Fibroblast of skin of right biceps (primary cell): Measurements from ENCODE around the gene TBX1.

Experiments
- DNase-seq: peaks from one replicate; pipeline ENCODE4 v3.0.0-alpha.2; 2013

The TBX1 gene

DNA sequence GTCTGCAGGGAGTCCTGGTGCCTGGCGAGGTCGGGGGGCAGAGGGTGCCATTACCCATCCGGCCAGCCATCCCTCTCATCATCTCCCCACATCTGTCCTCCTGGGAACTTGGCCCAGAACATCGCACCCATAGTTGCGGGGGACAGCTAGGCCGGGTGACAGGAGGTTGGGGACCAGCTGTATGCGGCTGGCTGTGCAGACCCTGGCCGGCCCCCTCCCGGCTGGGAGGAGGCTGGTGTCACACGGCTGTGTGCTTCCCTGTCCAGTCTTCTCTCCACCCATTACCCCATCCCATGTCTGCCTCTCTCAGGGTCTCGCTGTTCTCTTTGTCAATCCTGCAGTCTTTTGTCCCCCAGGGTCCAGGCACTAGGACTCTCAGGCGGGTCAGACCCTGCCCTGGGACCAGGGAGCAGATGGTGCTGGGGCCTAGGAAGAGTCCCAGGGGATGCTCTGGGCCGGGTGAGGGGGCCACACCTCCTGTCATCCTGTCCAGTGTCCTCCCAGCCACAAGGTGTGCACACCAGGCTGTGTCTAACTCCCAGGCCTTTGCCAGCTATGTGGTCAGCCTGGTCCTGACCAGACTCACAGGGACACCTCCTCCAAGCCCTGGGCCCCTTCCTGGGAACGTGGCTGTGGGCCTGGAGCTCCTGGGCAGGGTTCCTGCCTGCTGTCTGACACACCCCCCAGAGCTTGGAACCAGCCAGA is 6.4 kb upstream of the TBX1 start:
- no peak for DNase-seq

DNA sequence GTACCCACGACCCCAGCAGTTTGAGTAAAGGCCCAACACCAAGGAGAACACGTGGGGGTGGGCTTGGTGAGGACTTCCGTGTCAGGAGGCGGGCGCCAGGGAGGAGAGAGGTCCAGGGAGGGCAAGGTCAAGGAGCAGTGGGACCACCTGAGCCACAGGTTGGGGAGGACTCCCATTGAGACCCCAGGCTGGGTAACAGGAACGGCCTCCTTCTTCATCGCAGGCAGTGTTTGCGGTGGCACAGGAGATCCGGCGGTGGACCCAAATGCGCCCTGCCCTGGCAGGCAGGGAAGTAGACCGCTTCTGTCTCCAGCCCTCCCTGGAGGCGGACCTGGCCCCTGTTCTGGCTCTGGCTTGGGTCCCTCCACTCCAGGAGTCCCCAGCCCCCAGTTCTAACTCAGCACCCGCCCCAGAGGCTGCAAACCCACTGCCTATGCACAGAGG is 5.9 kb upstream of the TBX1 start:
- DNase-seq: no peak

DNA sequence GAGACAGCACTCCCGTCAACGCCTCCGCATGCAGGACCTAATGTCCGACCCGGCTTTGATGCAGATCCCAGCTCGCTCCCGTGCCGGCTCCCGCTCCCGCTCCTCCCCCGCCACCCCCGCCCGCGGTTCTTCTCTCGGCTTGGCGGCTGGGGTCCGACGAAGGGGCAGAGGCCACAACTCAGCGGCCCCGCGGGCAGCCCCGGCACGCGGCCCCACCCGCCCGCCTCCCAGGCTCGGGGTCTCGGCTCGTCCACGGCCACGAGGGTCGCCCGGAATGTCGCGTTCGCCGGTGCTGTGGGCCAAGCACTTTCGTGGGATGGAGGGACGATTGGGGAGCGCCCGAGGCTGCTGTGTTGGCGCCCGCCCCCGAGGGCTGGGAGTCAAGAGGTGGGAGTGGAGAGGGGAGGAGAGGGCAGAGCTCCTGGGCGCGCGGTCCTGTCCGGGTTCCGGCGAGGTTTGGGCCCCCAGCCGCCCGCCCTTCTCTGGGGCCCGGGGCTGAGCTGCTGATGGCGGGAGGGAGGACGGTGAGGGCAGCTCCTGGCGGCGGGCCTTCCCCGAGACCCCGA is 5.3 kb upstream of the TBX1 start:
- DNase-seq: no peak

DNA sequence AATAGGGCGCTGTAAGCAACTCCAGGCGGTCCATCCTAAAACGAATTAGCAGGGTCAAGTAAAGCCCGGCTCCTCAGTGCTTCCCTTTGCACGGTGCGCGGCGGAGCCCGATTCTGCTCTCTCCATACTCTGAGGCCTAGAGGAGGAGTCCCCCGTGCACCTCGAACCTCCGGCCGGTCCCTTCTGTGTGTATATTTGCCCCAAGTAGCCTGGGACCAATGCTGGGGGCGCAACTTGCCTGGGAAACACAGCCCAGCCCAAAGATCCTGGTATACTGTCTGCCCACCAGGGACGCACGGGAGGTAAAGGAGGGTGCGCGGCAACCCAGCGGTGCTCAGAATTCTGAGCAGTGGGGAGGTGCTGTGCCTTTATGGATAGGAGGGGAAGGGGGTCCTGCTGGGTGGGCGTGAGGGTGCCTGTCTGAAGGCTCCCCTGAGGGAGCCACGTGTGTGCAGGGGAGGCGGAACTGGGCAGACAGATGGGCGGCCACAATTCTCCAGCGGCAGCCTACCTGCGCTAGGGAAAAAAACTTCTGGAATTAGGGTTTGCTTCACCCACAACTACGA is 4.8 kb upstream of the TBX1 start:
- no peak for DNase-seq

DNA sequence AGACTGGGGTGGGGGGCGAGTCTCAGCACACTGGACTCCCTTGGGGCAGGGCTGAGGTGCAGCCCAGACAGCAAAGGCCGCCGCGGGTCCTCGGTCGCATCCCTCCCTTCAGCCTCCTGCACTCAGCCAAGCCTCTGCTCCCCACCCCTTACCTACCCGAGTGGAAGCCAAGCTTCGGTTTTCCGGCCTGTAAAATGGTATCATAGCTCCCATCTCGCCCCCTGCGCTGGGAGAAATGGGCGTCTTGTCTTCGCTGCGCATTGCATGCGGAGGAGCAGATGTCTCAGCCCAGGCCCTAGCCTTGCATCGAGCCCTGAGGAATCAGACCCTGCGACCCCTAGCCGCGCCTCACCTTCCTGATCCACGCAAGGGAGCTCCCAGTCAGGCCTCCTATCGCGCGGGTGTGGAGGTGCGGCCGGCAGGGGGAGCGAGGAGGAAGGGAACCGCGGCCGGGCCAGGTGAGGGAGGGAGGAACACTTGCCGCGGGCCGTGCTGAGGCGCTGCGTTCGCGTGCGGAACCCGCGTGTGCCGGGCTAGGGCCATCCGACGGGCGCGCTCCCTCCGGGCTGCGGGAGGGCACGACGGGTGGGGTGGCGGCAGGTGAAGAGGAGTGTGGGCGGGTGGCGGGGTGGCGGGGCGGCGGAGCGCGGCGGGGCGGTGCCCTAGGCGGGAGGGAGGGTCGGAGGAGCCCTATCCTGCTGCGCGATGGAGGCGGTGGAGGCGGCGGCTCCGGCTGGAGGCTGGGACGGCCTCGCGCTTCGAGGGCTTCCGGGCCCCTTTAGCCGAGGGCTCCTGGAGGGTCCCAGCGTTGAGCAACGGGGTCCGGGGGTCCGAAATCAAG is 4.1 kb upstream of the TBX1 start:
- DNase-seq: no peak

DNA sequence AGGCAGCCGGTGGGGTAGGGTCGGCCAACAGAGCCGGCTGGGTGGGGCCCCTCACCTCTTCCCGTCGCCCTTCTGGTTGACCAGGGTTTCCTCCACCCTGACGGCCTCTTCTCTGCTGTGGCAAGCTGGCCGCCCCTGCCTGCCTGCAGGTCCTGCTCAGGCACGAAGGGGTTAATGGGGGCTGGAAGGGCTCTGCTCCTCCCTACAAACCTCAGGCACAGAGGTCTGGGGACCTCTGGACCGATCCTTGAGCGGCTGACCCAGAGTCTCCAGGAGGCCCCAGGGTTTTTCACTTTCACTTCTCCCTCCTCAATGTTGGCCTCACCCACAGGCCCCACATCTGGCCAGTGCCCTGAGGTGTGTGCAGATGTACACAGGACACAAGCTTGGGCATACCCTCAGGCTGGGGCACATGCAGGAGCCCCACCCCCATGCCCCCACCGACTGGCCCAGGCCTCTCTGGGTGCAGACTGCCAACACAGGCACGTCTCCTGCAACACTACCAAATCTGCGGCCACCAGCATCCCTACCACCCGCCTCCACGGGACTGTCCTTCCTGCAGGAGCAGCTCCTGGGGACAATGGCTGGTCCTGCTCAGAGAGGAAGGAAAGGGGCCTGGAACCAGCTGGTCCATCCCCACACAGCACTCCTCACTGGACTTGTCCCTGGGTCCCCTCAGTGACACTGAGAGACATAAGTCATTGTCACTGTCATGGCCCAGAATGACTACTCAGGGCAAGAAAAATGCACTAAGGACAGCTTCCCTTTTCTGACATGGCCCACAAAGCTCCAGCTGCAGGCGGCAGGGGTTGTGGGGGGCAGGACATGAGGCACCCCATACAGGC is 3.2 kb upstream of the TBX1 start:
- DNase-seq: no peak

DNA sequence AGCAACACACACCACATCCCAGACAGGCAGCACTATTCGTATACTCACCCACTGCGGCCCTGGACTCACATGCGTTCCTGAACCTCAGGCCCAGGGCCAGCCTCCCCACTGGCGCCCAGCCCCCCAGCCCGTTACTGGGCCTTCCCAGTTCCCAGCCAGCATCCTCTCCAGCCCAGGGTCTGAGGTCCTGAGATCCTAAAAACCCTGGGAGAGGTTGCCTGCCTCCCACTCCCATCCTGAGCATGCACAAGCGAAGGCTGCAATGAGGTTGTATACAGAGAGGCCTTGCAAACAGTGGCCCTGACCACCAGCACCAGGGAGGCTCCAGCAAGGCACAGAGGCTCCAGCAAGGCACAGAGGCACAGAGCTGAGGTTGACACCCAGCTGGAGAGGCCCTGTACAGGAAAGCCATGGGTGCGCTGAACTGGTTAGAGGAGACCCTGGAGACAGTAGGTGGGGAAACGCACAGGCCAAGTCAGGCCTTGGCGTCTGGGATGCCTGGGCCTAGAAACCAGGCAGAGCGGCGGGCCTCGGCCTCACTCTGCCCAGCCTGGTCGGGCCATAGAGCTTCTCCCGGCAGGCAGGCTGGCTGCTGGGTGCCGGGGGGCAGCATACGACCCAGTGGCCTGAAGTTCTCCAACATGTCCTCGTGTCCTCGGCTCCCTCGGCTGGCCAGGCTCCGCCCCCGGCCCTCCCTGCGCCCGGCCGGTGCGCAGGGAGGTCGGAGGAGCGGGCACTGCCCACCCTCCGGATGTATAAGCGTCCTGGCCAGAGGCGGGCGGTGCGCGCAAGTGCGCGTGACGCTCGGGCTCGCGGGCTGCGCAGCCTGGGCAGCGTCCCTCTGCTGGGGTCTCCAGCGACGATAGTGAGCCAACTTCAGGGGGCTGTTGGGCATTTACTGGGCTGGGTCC is 2.3 kb upstream of the TBX1 start:
- no peak for DNase-seq

DNA sequence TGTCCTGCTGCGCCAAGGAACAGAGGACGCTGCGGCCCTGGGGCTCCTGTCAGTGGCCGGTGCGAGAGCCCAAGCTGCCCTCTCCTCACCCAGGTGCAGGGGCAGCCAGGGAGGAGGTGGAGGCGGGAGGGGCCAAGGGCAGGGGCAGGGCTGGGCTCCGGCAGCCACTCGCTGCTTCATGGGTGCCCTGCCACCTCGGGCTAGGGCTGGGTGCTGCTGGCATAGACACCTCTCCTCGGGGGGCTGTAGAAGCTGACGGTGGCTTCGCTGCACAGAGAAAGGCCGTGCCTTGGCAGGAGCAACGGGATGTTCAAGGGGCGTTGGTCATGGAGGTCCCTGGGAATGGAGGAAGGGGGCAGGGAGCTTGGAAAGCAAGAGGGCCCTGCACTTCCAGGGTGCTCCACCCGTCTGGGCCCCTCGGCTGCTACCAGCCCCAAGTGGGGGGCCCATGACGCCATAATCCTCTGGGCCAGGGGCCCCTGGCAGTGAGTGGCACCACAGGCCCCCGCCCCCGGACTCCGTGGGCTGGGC is 1.6 kb upstream of the TBX1 start:
- no peak for DNase-seq

DNA sequence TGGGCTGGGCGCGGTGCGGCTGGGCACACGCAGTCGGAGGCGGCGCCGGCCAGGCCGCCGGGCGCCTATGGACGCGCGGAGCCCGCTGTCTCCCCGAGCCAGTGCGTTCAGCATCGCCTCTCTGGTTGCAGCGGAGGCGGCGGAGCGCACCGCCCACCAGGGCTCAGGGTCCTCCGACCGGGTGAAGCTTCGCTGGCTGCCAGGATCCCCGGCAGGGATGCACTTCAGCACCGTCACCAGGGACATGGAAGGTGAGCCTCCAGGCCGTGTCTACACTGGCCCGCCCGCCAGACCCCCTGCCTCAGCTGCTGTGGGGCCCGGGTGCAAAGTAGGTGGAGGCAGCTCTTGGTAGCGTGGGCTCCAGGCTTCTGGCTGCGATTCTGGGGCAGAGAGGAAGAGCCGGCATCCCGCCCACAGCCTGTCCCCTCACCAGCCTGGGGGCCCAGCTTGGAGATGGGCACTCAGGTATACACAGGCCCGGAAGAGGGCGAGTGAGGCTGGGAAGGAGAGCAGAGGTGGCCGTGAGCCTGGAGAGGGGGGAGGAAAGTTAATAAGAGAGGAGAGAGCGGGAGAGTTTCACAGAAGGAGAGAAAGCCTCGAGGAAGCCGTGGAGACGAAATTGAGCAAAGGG is 1.0 kb upstream of the TBX1 start:
- no peak for DNase-seq

DNA sequence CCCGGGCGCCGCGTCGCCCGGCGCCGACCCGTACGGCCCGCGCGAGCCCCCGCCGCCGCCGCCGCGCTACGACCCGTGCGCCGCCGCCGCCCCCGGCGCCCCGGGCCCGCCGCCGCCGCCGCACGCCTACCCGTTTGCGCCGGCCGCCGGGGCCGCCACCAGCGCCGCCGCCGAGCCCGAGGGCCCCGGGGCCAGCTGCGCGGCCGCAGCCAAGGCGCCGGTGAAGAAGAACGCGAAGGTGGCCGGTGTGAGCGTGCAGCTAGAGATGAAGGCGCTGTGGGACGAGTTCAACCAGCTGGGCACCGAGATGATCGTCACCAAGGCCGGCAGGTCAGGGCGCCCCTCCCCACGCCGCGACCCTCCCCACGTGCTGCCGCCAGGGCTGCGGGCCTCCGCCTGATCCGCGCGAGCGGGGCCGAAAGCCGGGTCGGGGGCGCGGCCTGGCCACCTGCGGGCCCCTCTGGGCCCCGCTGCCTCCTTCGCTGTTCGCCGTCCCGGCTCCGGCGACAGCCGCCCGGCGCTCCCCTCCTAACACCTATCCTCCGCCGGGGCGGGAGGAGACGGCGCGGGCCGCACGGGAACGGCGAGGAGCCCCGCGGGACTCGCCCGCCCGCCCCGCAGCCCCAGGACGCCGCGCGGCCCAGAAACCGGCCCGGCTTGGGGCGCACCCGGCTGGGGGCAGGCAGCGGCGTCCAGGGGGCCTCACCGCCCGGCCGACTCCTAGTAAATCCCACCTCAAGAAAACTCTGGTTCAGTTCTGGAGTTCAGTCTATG is 560 bp downstream of the TBX1 start:
- DNase-seq: no peak

DNA sequence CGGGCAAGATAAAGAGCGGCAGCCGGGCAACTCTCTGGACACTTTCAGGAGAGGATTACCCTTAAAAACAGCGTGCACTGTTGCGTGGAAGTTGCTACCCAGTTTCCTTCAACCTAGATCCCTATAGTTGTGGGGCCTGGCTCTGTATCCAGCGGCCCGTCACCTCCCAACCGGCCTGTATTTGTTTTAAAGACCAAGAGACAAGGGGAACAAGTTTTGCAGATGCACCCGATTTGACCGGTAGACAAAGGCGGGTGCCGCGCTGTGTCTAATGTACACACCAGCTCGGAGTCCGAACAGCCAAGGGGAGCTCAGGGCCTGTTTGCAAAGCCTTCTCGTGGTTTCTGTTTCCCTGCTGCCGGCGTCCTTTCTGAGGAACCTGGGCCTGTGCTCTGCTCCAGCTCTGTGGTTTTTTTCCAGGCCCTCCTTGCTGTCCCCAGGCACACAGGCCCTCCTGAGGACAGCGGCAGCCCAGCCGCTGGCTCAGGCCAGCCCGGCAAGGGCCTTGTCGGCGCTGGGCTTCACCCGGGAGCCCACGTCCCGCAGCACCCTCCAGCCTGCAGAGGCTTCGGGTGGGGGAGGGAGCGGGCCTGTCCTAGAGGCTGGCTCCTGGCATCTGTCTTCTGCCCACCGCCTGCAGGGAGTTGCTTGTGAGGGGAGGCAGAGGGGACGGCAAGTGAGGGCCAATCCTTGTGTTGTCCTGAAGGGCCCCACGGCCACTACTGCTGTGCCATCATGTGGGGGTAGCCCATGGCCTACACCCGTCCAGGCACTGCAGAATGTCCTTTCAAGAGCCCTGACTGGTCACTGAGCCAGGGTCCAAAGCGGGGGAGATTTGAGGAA is 1.4 kb downstream of the TBX1 start:
- DNase-seq: no peak

DNA sequence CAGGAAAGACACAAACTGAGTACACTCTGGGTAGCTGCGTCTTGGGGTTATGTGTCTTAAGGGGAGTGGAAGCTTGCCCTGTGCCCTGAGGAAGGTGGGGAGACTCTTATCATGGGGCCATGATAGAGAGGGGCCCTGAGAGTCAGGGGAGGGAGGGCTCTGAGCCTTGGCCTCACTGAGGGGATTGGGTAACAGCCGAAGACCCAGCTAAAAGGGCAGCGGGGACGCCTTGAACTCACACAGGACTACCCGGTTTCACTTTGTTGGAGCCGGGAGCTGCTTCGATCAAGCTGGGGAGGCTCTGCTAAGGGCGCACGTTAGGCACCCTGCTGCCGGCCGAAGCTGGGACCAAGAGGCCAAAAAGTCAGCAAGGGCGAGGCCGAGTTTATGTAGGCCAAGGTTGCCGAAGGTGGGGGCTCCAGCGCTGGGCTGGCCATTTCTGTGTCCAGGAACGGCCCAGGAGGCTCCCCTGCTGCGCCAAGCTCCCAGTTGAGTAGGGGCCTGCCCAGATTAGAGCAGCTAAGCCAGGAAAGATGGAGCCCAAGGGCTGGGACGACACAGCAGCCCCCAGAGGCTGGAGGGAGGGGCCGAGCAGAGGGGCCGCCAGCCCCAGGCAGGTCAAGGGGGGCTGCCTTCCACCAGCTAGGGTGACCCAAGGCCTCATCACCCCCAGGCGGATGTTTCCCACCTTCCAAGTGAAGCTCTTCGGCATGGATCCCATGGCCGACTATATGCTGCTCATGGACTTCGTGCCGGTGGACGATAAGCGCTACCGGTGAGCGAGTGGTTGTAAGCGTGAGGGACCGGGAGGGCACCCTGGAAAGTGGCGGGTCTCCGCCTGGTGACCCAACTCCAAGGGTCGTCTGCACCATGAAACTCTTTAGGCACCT is 2.2 kb downstream of the TBX1 start:
- no peak for DNase-seq

DNA sequence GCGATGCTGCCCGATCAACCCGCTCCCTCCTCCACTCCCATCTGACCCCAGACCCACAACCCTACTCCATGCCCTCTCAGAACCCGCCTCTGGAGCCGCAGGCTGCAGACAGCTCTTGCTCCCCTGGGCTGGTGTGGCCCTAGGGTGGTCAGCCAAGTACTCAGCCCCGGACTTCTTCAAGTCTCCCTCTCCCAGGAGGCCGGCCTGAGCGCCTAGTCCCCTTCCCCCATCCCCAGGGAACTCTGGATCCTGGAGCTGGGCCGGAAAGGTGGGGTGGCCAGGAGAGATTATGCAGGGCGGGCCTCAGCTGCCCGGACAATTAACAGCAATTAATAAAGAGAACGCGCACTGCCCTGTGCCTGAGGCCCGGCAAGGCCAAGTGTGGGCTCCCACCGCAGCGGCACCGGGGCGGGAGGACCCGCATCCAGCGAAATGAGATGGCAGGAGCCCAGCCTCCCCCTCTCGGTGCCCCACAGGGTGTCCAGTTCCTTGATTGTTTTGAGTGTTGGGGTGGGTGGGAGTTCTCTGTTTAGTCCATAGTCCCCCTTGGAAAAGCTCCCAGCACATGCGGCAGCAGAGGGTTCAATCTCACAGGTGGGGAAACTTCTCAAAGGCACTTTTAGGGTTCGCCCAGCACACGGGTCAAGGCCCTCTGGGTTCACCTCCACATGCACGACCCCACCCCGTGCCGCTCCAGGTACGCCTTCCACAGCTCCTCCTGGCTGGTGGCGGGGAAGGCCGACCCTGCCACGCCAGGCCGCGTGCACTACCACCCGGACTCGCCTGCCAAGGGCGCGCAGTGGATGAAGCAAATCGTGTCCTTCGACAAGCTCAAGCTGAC is 3.1 kb downstream of the TBX1 start:
- no peak for DNase-seq

DNA sequence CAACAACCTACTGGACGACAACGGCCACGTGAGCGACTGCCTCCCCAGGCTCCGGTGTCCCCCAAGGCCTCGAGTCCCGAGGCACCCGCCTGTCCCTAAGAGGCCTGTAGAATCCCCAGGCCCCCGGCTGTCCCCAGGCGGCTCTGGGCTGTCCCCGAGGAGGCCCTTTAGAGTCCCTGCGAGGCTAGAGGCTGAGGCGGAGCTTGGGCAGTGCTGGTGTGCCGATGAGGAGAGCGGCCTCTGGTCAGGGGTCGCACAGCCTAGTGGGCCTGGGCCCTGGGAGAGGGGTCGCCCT is 3.7 kb downstream of the TBX1 start:
- DNase-seq: no peak

DNA sequence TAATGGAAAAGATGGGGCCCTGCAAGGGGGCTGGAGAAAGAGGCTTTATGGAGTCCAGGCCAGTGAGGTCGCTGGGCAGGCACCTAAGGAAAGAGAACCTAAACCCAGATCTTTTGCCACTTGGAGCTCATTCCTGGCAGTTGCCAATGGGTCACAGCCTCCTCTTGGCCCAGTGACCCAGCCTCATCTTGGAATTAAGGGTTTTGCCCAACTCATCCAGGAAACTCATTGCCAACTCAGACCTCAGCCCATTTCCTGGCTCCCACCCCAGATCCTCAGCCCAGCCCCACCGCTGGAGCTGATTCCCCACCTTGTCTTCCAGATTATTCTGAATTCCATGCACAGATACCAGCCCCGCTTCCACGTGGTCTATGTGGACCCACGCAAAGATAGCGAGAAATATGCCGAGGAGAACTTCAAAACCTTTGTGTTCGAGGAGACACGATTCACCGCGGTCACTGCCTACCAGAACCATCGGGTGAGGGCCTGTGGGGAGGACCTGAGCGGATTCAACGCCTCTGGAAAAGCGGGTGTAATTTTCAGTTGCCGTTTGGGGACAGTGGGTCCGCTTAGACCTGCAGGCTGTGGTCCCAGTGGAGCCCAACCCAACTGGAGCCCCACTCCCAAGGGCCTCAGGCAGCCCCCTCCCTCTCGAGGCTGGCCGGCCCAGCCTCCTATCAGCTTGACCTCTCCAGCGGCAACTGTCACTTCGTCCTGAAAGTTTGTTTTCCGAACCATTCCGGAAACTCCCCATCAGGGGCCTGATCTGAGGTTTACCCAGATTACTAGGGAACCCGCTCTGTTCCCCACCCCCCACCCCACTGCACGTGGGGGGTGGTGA is 4.3 kb downstream of the TBX1 start:
- DNase-seq: no peak

DNA sequence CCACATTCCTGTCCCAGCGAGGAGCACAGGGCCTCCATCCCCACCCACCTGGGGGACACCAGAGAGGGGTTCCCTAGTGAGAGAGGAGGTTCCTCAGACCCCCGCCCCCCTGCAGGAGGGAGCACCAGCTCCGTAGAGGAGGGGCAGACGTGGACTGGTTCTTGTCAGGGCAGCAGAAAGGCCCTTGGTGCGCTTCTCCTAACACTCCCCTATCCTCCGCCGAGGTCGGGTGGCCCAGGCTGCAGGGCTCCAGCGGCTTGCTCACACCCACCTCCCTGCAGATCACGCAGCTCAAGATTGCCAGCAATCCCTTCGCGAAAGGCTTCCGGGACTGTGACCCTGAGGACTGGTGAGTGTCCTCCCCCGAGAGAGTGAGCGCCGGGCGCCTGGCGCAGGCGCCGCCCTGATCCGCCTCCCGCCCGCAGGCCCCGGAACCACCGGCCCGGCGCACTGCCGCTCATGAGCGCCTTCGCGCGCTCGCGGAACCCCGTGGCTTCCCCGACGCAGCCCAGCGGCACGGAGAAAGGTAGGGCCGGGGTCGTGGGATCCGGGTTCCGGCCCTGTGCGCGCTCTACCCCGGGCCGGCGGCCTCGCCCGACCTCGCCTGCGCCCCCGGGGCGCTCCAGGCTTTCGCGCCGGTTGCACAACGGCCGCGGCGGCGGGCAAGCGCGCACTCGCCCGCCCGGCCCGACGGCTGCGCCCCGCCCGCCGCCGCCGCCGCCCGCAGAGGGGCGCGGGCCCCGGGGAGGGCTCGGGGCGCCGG is 5.1 kb downstream of the TBX1 start:
- DNase-seq: no peak
